ENCODE data around the gene PRKCA. TPM values are rescaled to one million over a fixed set of nuclear protein-coding genes. Genes with fewer than 3 reads are reported as not detected.

The PRKCA gene
- total and polyA plus RNA-seq, 4 donors: 3.0 to 14.1 (median 5.4) TPM

DNA sequence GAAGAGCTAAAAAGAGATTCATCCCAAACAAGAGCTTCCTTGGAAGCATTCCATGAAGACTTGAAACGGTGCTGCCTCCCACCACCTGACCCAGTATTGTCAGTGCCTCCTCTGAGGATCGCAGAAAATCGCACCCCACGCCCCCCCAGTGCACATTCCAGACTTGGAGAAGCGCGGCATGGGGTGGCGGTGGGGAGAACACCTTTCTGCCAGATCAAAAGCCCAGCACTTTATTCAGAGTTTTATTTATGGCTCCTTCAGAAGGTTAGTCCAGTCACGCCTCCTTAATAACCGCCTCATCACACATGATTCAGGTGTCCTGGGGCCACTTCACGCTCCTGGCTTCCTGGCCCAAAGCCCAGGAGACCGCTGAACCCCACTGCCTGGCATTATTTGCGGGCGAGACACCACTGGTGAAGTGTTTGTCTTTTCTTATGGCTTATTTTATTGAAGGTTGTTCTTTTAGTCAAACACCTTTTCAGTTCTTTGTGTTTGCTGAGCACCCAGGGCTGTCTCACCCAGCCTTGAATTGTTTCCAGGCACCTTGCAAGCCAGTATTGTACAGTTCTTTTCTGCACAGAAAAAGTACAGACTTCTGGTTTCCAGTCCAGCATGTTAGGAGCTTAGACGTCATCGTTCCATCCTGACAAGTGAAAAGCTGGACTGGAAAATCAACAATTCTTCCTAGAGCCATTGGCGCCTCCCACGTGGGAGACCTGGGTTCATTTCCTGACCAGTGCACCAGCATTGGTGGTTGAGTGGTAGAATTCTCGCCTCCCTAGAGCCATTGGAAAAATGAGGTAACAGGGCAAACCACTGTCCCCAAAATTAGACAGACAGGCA lies 452.9 kb downstream of the PRKCA start:
- peaks cover 0 to 16% (median 6%) of the 10 kb centered on the region in 4 donors for H3K36me3 ChIP-seq (ENCODE audit: control insufficient read depth in 4 of 4, insufficient read depth in 3 of 4, low read depth in 1 of 4, low read length in 3 of 4)
- WGBS: 94% methylated on average over 18 of the region's 18 CpGs
- TF ChIP-seq, protein P1, sequence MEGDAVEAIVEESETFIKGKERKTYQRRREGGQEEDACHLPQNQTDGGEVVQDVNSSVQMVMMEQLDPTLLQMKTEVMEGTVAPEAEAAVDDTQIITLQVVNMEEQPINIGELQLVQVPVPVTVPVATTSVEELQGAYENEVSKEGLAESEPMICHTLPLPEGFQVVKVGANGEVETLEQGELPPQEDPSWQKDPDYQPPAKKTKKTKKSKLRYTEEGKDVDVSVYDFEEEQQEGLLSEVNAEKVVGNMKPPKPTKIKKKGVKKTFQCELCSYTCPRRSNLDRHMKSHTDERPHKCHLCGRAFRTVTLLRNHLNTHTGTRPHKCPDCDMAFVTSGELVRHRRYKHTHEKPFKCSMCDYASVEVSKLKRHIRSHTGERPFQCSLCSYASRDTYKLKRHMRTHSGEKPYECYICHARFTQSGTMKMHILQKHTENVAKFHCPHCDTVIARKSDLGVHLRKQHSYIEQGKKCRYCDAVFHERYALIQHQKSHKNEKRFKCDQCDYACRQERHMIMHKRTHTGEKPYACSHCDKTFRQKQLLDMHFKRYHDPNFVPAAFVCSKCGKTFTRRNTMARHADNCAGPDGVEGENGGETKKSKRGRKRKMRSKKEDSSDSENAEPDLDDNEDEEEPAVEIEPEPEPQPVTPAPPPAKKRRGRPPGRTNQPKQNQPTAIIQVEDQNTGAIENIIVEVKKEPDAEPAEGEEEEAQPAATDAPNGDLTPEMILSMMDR (IDR thresholded peaks at IDR 0.05; ENCODE audit: low read depth, low read length, missing input control): no peak
- no peak for TF ChIP-seq HNF4A (conservative IDR thresholded peaks at IDR 0.05)
- no peak for TF ChIP-seq TAF1 (conservative IDR thresholded peaks at IDR 0.05)
- no peak for TF ChIP-seq JUND (IDR thresholded peaks at IDR 0.05)
- no peak for TF ChIP-seq RAD21 (IDR thresholded peaks at IDR 0.05)
- no peak for TF ChIP-seq GABPA (IDR thresholded peaks at IDR 0.05 in 1 of 2, conservative IDR thresholded peaks at IDR 0.05 in 1 of 2)
- TF ChIP-seq, protein P2, sequence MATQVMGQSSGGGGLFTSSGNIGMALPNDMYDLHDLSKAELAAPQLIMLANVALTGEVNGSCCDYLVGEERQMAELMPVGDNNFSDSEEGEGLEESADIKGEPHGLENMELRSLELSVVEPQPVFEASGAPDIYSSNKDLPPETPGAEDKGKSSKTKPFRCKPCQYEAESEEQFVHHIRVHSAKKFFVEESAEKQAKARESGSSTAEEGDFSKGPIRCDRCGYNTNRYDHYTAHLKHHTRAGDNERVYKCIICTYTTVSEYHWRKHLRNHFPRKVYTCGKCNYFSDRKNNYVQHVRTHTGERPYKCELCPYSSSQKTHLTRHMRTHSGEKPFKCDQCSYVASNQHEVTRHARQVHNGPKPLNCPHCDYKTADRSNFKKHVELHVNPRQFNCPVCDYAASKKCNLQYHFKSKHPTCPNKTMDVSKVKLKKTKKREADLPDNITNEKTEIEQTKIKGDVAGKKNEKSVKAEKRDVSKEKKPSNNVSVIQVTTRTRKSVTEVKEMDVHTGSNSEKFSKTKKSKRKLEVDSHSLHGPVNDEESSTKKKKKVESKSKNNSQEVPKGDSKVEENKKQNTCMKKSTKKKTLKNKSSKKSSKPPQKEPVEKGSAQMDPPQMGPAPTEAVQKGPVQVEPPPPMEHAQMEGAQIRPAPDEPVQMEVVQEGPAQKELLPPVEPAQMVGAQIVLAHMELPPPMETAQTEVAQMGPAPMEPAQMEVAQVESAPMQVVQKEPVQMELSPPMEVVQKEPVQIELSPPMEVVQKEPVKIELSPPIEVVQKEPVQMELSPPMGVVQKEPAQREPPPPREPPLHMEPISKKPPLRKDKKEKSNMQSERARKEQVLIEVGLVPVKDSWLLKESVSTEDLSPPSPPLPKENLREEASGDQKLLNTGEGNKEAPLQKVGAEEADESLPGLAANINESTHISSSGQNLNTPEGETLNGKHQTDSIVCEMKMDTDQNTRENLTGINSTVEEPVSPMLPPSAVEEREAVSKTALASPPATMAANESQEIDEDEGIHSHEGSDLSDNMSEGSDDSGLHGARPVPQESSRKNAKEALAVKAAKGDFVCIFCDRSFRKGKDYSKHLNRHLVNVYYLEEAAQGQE (IDR thresholded peaks at IDR 0.05): no peak
- no peak for TF ChIP-seq YY1 (IDR thresholded peaks at IDR 0.05)
- TF ChIP-seq, protein P3, sequence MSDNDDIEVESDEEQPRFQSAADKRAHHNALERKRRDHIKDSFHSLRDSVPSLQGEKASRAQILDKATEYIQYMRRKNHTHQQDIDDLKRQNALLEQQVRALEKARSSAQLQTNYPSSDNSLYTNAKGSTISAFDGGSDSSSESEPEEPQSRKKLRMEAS (IDR thresholded peaks at IDR 0.05): no peak
- no peak for TF ChIP-seq EGR1 (IDR thresholded peaks at IDR 0.05; ENCODE audit: low read depth in 2 of 2)
- no peak for TF ChIP-seq NR2F2 (IDR thresholded peaks at IDR 0.05)
- no peak for TF ChIP-seq HNF4G (IDR thresholded peaks at IDR 0.05)
- TF ChIP-seq, protein P4, sequence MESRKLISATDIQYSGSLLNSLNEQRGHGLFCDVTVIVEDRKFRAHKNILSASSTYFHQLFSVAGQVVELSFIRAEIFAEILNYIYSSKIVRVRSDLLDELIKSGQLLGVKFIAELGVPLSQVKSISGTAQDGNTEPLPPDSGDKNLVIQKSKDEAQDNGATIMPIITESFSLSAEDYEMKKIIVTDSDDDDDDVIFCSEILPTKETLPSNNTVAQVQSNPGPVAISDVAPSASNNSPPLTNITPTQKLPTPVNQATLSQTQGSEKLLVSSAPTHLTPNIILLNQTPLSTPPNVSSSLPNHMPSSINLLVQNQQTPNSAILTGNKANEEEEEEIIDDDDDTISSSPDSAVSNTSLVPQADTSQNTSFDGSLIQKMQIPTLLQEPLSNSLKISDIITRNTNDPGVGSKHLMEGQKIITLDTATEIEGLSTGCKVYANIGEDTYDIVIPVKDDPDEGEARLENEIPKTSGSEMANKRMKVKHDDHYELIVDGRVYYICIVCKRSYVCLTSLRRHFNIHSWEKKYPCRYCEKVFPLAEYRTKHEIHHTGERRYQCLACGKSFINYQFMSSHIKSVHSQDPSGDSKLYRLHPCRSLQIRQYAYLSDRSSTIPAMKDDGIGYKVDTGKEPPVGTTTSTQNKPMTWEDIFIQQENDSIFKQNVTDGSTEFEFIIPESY (IDR thresholded peaks at IDR 0.05): no peak
- TF ChIP-seq, protein P5, sequence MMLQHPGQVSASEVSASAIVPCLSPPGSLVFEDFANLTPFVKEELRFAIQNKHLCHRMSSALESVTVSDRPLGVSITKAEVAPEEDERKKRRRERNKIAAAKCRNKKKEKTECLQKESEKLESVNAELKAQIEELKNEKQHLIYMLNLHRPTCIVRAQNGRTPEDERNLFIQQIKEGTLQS (IDR thresholded peaks at IDR 0.05): no peak
- TF ChIP-seq FOXA2 (IDR thresholded peaks at IDR 0.05): no peak
- TF ChIP-seq RXRA (IDR thresholded peaks at IDR 0.05): no peak
- no peak for TF ChIP-seq SP1 (IDR thresholded peaks at IDR 0.05)
- TF ChIP-seq FOXA1 (IDR thresholded peaks at IDR 0.05): no peak
- no peaks in the 10 kb centered on the region for H3K27me3 ChIP-seq (ENCODE audit: control insufficient read depth in 4 of 4, insufficient read depth in 4 of 4, low read length in 3 of 4)
- no peak for DNase-seq (ENCODE audit: low spot score)
- no peaks in the 10 kb centered on the region for H3K4me1 ChIP-seq (ENCODE audit: control insufficient read depth in 4 of 4, insufficient read depth in 4 of 4, low read length in 3 of 4)
- H3K9ac ChIP-seq (ENCODE audit: low read depth in 1 of 2, low read length in 2 of 2): no peak overlapping the region
- H3K27ac ChIP-seq (ENCODE audit: low read depth in 1 of 2, low read length in 2 of 2): no peak overlapping the region
- H3K4me3 ChIP-seq (ENCODE audit: low read depth in 1 of 3, low read length in 3 of 3): no peak overlapping the region
- no peaks in the 10 kb centered on the region for H3K9me3 ChIP-seq (ENCODE audit: control insufficient read depth in 4 of 4, low read length in 3 of 4)

All from liver (tissue), 9 donors.